Choroid plexus epithelial cell (primary cell): Measurements from ENCODE around the gene RO60.
A peak's percentile ranks its signal among the peaks of the same experiment; 100 is the strongest.

Source experiments
- DNase-seq: peaks from one replicate; pipeline ENCODE4 v3.0.0-alpha.2; 2010; ENCODE audit warnings: low read depth
- H3K4me3 ChIP-seq: 2 replicates; pipeline ENCODE4 v1.5.1; 2011; ENCODE audit warnings: low read depth, mild to moderate bottlenecking, control low read depth, low read length, moderate library complexity
- TF ChIP-seq, protein P1 (sequence below): conservative IDR thresholded peaks from 2 replicates; pipeline ENCODE4 v1.5.1; 2011; ENCODE audit warnings: low read depth, mild to moderate bottlenecking, control low read depth, inconsistent platforms, low read length, moderate library complexity

RO60 gene

DNA sequence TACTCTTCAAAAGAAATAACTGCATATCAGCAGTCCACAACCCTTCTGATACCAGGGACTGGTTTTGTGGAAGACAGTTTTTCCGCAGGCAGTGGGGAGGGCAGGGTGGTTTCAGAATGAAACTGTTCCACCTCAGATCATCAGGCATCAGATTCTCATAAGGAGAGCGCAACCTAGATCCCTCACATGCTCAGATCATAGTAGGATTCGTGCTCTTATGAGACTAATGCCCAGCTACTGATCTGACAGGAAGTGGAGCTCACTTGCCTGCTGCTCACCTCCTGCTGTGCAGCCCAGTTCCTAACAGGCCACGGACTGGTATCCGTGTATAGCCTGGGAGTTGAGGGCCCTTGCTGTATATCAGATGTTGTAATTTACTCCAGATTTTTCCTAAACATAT, 11.5 kb downstream of the RO60 start:
- DNase-seq: peak; percentile 72
- TF ChIP-seq, protein P1, sequence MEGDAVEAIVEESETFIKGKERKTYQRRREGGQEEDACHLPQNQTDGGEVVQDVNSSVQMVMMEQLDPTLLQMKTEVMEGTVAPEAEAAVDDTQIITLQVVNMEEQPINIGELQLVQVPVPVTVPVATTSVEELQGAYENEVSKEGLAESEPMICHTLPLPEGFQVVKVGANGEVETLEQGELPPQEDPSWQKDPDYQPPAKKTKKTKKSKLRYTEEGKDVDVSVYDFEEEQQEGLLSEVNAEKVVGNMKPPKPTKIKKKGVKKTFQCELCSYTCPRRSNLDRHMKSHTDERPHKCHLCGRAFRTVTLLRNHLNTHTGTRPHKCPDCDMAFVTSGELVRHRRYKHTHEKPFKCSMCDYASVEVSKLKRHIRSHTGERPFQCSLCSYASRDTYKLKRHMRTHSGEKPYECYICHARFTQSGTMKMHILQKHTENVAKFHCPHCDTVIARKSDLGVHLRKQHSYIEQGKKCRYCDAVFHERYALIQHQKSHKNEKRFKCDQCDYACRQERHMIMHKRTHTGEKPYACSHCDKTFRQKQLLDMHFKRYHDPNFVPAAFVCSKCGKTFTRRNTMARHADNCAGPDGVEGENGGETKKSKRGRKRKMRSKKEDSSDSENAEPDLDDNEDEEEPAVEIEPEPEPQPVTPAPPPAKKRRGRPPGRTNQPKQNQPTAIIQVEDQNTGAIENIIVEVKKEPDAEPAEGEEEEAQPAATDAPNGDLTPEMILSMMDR: no peak
- H3K4me3 ChIP-seq: no peak overlapping the region

DNA sequence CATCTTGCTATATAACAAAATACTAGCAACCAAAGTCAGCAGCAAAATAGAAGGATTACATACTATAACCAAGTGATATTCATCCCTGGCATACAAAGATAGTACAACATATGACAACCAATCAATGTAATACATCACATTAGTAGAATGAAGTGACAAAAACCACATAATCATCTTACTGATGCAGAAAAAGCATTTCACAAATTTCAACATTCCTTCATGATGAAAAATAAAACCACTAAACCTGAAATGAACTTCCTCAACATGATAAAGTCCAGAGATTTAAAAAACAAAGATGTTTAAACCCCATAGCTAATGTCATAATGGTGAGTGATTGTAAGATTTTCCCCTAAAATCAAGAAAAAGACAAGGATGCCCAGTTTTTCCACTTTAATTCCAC, 18.6 kb downstream of the RO60 start:
- H3K4me3 ChIP-seq: no peak overlapping the region
- DNase-seq: peak; percentile 21
- TF ChIP-seq, protein P1: no peak

DNA sequence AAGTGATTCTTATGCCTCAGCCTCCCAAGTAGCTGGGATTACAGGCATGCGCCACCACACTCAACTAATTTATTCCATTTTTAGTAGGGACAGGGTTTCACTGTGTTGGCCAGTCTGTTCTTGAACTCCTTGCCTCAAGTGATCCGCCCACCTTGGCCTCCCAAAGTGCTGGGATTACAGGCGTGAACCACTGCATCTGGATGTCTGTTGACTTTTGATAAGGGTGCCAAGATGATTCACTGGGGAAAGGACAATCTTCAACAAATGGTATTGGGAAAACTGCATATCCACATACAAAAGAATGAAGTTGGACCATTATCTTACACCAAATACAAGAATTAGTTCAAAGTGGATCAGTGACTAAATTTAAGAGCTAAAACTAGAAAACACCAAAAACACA, 19.8 kb downstream of the RO60 start:
- TF ChIP-seq, protein P1: no peak
- no peak for DNase-seq
- H3K4me3 ChIP-seq: no peak overlapping the region

- no peak for DNase-seq
- TF ChIP-seq, protein P1: no peak
- no peak overlapping the region for H3K4me3 ChIP-seq
Measured at GRCh38 chr1:193083365-193084088, 24.1 kb downstream of the RO60 start.

- TF ChIP-seq, protein P1: no peak
- no peak for DNase-seq
- H3K4me3 ChIP-seq: no peak overlapping the region
Measured at GRCh38 chr1:193085263-193085662, 25.9 kb downstream of the RO60 start.

DNA sequence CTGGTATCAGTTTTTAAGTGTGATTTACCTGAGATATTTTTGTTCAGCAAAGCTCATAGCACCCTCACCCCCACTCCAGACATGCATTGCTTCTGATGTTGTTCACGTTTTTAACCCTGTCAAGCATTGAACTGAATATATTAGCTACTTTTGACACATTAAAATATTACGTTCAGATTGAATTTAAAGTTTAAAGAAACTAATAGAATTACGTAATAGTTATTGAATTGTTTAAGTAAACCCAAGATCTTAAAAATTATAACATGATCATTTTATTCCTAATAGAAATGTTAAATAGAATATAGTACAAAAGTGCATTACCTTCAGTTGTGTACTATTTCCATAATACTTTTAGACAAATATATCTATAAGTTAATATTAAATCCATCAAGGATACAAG, 26.9 kb downstream of the RO60 start:
- no peak for DNase-seq
- no peak overlapping the region for H3K4me3 ChIP-seq
- TF ChIP-seq, protein P1: no peak

DNA sequence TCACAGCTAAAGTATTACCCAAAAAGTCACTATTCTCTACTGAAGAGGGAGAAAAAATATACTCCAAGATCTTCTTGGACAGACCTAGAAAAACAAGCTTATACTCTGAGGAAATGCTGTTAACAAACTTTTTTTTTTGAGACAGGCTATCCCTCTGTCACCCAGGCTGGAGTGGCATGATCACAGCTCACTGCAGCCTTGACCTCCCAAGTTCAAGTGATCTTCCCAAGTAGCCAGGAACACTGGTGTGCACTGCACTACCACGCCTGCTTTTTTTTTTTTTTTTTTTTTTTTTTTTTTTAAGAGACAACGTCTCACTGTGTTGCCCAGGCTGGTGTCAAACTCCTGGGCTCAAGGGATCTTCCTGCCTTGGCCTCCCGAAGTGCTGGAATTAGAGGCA, 28.5 kb downstream of the RO60 start:
- TF ChIP-seq, protein P1: no peak
- H3K4me3 ChIP-seq: no peak overlapping the region
- DNase-seq: no peak
